HEK293 (cell line): ENCODE results near the gene C20orf144.
"Not testable (repeated sequence)": the region's sequence is repeated elsewhere in the genome, so short reads cannot be mapped to it uniquely, and the experiment has no call there.

Experiments
- CTCF ChIA-PET: fragments of 350-600 bp; formaldehyde crosslinking; extraction: SDS; loops from one replicate; lab custom pipeline; 2021; ENCODE audit warnings: antibody characterized with exemption; lab: Yijun Ruan, JAX
- POLR2A ChIA-PET: fragments of 300-600 bp; formaldehyde crosslinking; extraction: SDS; loops from one replicate; lab custom pipeline; 2020; ENCODE audit warnings: antibody characterized with exemption, inconsistent platforms; lab: Yijun Ruan, JAX
- H3K27ac ChIP-seq: fragments of 200-500 bp; sonication (Bioruptor generic); 2 replicates; pipeline ENCODE4 v1.5.1; 2014; ENCODE audit warnings: low read depth, low read length, control low read depth, inconsistent platforms; ENCODE audit errors: extremely low read depth
- H3K36me3 ChIP-seq, 2 experiments: fragments of 200-500 bp in 1 of 2; sonication (Bioruptor generic) in 1 of 2; 1 replicate in 1 of 2; 2 replicates in 1 of 2; pipeline ENCODE4 v1.5.1; 2014 to 2017; ENCODE audit warnings: inconsistent platforms in 2 of 2, low read length in 2 of 2; ENCODE audit not compliant: control insufficient read depth in 2 of 2, insufficient read depth in 1 of 2
- H3K4me1 ChIP-seq: fragments of 200-500 bp; sonication (Bioruptor generic); 2 replicates; pipeline ENCODE4 v1.5.1; 2014; ENCODE audit warnings: mild to moderate bottlenecking, low read length, inconsistent platforms; ENCODE audit not compliant: control insufficient read depth, insufficient read depth
- H3K4me3 ChIP-seq: 2 replicates; pipeline ENCODE4 v1.5.1; 2011; ENCODE audit warnings: low read depth, mild to moderate bottlenecking, control low read depth, low read length, moderate library complexity
- H3K9me3 ChIP-seq: fragments of 200-500 bp; sonication (Bioruptor generic); 2 replicates; pipeline ENCODE4 v1.5.1; 2014; ENCODE audit warnings: low read depth, low read length, inconsistent platforms; ENCODE audit not compliant: control insufficient read depth, insufficient read depth
- REST ChIP-seq: fragments of 450-650 bp; formaldehyde crosslinking; IDR thresholded peaks from 2 replicates; pipeline ENCODE4 v1.5.1; 2016; ENCODE audit warnings: missing biosample characterization, missing genetic modification characterization
- SCRT1 ChIP-seq: fragments of 450-650 bp; formaldehyde crosslinking; IDR thresholded peaks from 2 replicates; pipeline ENCODE4 v1.5.1; 2016; ENCODE audit warnings: missing biosample characterization, missing genetic modification characterization, borderline replicate concordance
- SCRT2 ChIP-seq: fragments of 450-650 bp; formaldehyde crosslinking; IDR thresholded peaks from 2 replicates; pipeline ENCODE4 v1.5.1; 2016; ENCODE audit warnings: missing biosample characterization, missing genetic modification characterization
- WT1 ChIP-seq: fragments of 450-650 bp; formaldehyde crosslinking; IDR thresholded peaks from 2 replicates; pipeline ENCODE4 v1.5.1; 2016; ENCODE audit warnings: missing biosample characterization, missing genetic modification characterization
- ZNF302 ChIP-seq: fragments of 450-650 bp; formaldehyde crosslinking; IDR thresholded peaks from 2 replicates; pipeline ENCODE4 v1.5.1; 2016; ENCODE audit warnings: missing biosample characterization, missing genetic modification characterization, low read depth
- ZNF501 ChIP-seq: fragments of 450-650 bp; formaldehyde crosslinking; IDR thresholded peaks from 2 replicates; pipeline ENCODE4 v1.5.1; 2016; ENCODE audit warnings: missing biosample characterization, missing genetic modification characterization
- ZNF548 ChIP-seq: fragments of 450-650 bp; formaldehyde crosslinking; IDR thresholded peaks from 2 replicates; pipeline ENCODE4 v1.5.1; 2016; ENCODE audit warnings: missing biosample characterization, missing genetic modification characterization
- ZNF664 ChIP-seq: fragments of 450-650 bp; formaldehyde crosslinking; IDR thresholded peaks from 2 replicates; pipeline ENCODE4 v1.5.1; 2016; ENCODE audit warnings: missing biosample characterization, missing genetic modification characterization
- TF ChIP-seq, protein P1 (sequence below): fragments of 450-650 bp; formaldehyde crosslinking; IDR thresholded peaks from 2 replicates; pipeline ENCODE4 v1.5.1; 2017; ENCODE audit warnings: missing biosample characterization, missing genetic modification characterization

Gene C20orf144

DNA sequence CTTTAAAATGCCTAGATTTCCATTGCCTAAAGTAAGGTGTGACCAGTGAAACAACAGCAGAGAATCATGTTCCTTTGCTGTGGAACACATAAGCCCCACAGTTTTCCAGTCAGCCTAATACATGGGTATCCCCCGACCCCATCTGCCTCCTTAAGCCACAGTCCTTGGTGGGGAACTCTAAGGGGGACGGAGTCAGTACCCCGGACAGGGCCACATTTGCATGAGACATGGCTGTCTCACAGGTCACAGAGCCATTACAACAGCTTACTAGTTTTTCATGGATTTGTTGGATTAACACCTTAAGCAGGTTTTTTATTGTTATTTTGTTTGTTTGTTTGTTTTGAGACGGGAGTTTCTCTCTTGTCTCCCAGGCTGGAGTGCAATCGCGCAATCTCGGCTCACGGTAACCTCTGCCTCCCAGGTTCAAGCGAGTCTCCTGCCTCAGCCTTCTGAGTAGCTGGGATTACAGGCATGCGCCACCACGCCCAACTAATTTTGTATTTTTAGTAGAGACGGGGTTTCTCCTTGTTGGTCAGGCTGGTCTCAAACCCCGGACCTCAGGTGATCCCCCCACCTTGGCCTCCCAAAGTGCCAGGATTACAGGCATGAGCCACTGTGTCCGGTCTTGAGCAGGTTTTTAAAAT, 15.0 kb upstream of the C20orf144 start:
- peaks cover 3 to 29% of the 10 kb centered on the region in 2 experiments; a peak in 2 of 3 replicates for H3K36me3 ChIP-seq
- H3K4me1 ChIP-seq, H3K27ac ChIP-seq, H3K9me3 ChIP-seq, H3K4me3 ChIP-seq, POLR2A ChIA-PET: not testable (repeated sequence)
- peak; percentile 96 for TF ChIP-seq REST (tag by site-specific recombination)
- CTCF ChIA-PET = interaction anchor here (0.7 kb wide), 1 partner anchor 936 kb away, joined by 3 read pairs; no protein-coding TSS in a partner anchor

DNA sequence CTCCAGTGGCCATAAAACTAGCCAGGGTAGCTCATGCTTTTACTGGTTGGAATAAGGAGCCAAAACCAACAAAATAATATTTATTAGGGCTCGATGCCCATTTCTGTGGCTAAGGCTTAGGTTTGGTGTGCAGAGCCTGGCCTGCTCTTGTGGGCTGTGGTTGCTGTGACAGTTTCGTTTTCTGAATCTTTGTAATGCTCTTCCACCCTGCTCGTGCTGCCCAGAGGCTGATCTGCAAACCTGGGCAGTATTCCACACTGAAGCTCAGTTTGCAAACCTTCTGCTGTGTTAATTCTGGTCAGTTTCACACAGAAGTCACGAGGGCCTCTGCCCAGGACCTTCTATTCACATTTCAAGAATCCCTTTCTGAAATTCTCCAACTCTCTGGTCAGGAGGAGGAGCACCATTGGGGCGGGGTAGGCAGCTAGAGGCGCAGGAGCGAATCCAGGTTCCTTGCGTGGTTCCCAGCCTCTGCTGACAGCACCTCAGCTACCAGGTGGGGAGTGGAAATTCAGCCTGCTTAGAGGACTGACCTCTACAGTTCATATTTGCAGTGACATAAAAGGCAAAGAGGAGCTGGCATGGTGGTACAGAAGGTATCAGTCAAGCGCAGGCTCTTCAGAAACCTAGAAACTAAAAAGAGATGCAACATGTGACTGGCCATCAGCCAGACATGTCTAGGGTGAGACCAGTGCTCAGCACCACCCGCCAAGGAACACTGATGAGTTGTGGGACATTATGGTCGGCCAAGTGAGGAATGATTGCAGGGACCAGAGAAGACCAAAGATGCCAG, 14.3 kb upstream of the C20orf144 start:
- Histone ChIP-seq H3K9me3 (no peaks in the 10 kb centered on the region), H3K4me1 (no peaks in the 10 kb centered on the region), H3K36me3 (peaks cover 3 to 26% of the 10 kb centered on the region in 2 experiments; a peak in 2 of 3 replicates), H3K4me3 (no peak overlapping the region), H3K27ac (no peak overlapping the region)
- POLR2A ChIA-PET = interaction anchor here (0.6 kb wide), 1 partner anchor 167 kb away, joined by 3 read pairs; no protein-coding TSS in a partner anchor
- TF ChIP-seq ZNF664 (tag by site-specific recombination) = no peak
- TF ChIP-seq, protein P1, sequence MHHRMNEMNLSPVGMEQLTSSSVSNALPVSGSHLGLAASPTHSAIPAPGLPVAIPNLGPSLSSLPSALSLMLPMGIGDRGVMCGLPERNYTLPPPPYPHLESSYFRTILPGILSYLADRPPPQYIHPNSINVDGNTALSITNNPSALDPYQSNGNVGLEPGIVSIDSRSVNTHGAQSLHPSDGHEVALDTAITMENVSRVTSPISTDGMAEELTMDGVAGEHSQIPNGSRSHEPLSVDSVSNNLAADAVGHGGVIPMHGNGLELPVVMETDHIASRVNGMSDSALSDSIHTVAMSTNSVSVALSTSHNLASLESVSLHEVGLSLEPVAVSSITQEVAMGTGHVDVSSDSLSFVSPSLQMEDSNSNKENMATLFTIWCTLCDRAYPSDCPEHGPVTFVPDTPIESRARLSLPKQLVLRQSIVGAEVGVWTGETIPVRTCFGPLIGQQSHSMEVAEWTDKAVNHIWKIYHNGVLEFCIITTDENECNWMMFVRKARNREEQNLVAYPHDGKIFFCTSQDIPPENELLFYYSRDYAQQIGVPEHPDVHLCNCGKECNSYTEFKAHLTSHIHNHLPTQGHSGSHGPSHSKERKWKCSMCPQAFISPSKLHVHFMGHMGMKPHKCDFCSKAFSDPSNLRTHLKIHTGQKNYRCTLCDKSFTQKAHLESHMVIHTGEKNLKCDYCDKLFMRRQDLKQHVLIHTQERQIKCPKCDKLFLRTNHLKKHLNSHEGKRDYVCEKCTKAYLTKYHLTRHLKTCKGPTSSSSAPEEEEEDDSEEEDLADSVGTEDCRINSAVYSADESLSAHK (tag by site-specific recombination) = no peak
- TF ChIP-seq WT1 = no peak
- 0 out of 2 replicates have a peak, but pooled peaks have one; percentile 36 for TF ChIP-seq SCRT1 (tag by site-specific recombination)
- TF ChIP-seq SCRT2 (tag by site-specific recombination) = peak; percentile 83
- CTCF ChIA-PET = interaction anchor here (0.6 to 1.3 kb wide), 3 partner anchors 187 to 937 kb away, joined by 3 read pairs; no protein-coding TSS in a partner anchor

DNA sequence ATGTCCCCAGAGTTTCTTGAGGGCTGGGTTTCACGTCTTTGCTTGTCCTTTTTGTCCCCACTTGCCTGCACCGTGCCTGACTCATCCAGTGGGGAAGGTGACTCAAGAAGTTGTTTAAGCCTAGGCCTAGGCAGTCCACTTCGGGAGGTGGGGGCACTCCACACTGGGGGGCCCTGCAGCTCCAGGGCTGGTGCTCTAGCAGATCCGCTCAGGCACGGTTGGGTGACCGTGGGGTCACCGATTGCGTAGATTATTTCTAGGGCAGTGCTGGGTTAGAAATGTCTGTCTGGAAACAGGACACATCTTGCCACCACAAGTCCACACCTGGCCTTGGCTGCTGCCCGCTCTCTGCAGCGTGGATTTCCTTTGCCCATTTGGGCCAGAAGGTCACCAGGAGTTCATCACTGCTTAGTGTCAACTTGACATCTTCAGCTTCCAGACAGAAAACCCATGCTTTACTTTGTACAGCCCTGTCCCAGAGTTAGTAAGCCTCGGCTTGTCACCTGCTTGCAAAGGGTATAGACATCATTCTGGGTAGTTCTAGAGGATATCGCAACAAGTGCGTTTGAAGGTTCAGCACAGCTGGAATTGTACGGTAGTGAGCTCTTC, 13.6 kb upstream of the C20orf144 start:
- peaks cover 3 to 23% of the 10 kb centered on the region in 2 experiments; a peak in 2 of 3 replicates for H3K36me3 ChIP-seq
- H3K27ac ChIP-seq = no peak overlapping the region
- POLR2A ChIA-PET = interaction anchor here (0.6 to 2.9 kb wide), 2 partner anchors 15 to 168 kb away, joined by 3 to 7 read pairs; no protein-coding TSS in a partner anchor
- CTCF ChIA-PET = interaction anchor here (0.6 to 1.3 kb wide), 3 partner anchors 16 to 471 kb away, joined by 3 to 6 read pairs (median 3); no protein-coding TSS in a partner anchor
- no peak for TF ChIP-seq ZNF548 (tag by site-specific recombination)
- TF ChIP-seq ZNF501 = no peak
- 0 out of 2 replicates have a peak, but pooled peaks have one; percentile 7 for TF ChIP-seq SCRT2 (tag by site-specific recombination)
- TF ChIP-seq ZNF302 (tag by site-specific recombination) = no peak
- H3K4me3 ChIP-seq = no peak overlapping the region
- H3K4me1 ChIP-seq = no peaks in the 10 kb centered on the region
- H3K9me3 ChIP-seq = no peaks in the 10 kb centered on the region
